DOHH2 (cell line): ENCODE measurements around the gene FTO.

Experiments
- H3F3A ChIP-seq: fragments of 200-600 bp; sonication (generic), shearing (Covaris generic); 2 replicates; pipeline ENCODE4 v1.6.0; 2016; ENCODE audit warnings: antibody characterized with exemption, mild to moderate bottlenecking; ENCODE audit not compliant: control insufficient read depth, insufficient read depth
- H3K27ac ChIP-seq: fragments of 200-600 bp; sonication (generic); 2 replicates; pipeline ENCODE4 v1.5.1; 2014; ENCODE audit warnings: low read depth, mild to moderate bottlenecking, low read length, moderate library complexity
- H3K27me3 ChIP-seq: fragments of 200-600 bp; sonication (generic); 2 replicates; pipeline ENCODE4 v1.6.1; 2014; ENCODE audit warnings: mild to moderate bottlenecking, low read length, mixed read lengths; ENCODE audit not compliant: control insufficient read depth
- H3K36me3 ChIP-seq: fragments of 200-600 bp; sonication (generic); 2 replicates; pipeline ENCODE4 v1.6.1; 2014; ENCODE audit warnings: mild to moderate bottlenecking, low read length, moderate library complexity, mixed read lengths; ENCODE audit not compliant: control insufficient read depth
- H3K4me1 ChIP-seq: fragments of 200-600 bp; sonication (generic); 2 replicates; pipeline ENCODE4 v1.6.1; 2014; ENCODE audit warnings: mild to moderate bottlenecking, low read length, mixed read lengths; ENCODE audit not compliant: control insufficient read depth
- H3K4me2 ChIP-seq: fragments of 200-600 bp; sonication (generic); 2 replicates; pipeline ENCODE4 v1.6.0; 2014; ENCODE audit warnings: mild to moderate bottlenecking, low read length, moderate library complexity
- H3K4me3 ChIP-seq: fragments of 200-600 bp; sonication (generic); 2 replicates; pipeline ENCODE4 v1.5.1; 2014; ENCODE audit warnings: mild to moderate bottlenecking, low read length, mixed read lengths
- H3K79me2 ChIP-seq: fragments of 200-600 bp; sonication (generic); 2 replicates; pipeline ENCODE4 v1.6.1; 2014; ENCODE audit warnings: mild to moderate bottlenecking, low read length, mixed read lengths; ENCODE audit not compliant: control insufficient read depth
- H3K9me2 ChIP-seq: fragments of 200-600 bp; sonication (generic); replicated peaks from 2 replicates; pipeline ENCODE4 v1.6.1; 2014; ENCODE audit warnings: mild to moderate bottlenecking, low read length, mixed read lengths; ENCODE audit not compliant: control insufficient read depth
- H3K9me3 ChIP-seq: fragments of 200-600 bp; sonication (generic); 2 replicates; pipeline ENCODE4 v1.6.1; 2014; ENCODE audit warnings: antibody characterized with exemption, low read length, mixed read lengths; ENCODE audit not compliant: control insufficient read depth, insufficient read depth
- H4K20me1 ChIP-seq: fragments of 200-600 bp; sonication (generic); 2 replicates; pipeline ENCODE4 v1.6.0; 2014; ENCODE audit warnings: low read depth, mild to moderate bottlenecking, antibody characterized with exemption, low read length, moderate library complexity; ENCODE audit not compliant: control insufficient read depth, insufficient read depth
- CTCF ChIP-seq: fragments of 200-600 bp; sonication (generic); IDR thresholded peaks from one replicate; pipeline ENCODE4 v1.5.1; 2014; ENCODE audit warnings: antibody characterized with exemption, mild to moderate bottlenecking, low read depth, low read length; ENCODE audit not compliant: poor library complexity, severe bottlenecking
- EZH2phosphoT487 ChIP-seq: fragments of 200-600 bp; sonication (generic); IDR thresholded peaks from 2 replicates; pipeline ENCODE4 v1.6.1; 2017; ENCODE audit warnings: borderline replicate concordance, mild to moderate bottlenecking, antibody characterized with exemption, low read length, moderate library complexity, mixed read lengths

FTO gene

GRCh38 chr16:53689636-53690035 lies 14.3 kb upstream of the FTO start:
- Histone ChIP-seq H3K36me3 (peaks cover 20% of the 10 kb centered on the region), H3K79me2 (no peaks in the 10 kb centered on the region), H3K4me2 (no peak overlapping the region), H3K9me3 (no peaks in the 10 kb centered on the region), H3K4me3 (no peak overlapping the region), H3K27ac (no peak overlapping the region), H3K27me3 (no peaks in the 10 kb centered on the region), H3F3A (no peaks in the 10 kb centered on the region), H4K20me1 (no peaks in the 10 kb centered on the region), H3K4me1 (no peaks in the 10 kb centered on the region), H3K9me2 (no peaks in the 10 kb centered on the region)
- no peak for TF ChIP-seq CTCF

GRCh38 chr16:53690771-53691170 lies 13.2 kb upstream of the FTO start:
- H3K27ac ChIP-seq = no peak overlapping the region
- H3K9me2 ChIP-seq = no peaks in the 10 kb centered on the region
- H3K36me3 ChIP-seq = peaks cover 12% of the 10 kb centered on the region
- H3K4me1 ChIP-seq = no peaks in the 10 kb centered on the region
- H3K79me2 ChIP-seq = no peaks in the 10 kb centered on the region
- no peak overlapping the region for H3K4me3 ChIP-seq
- TF ChIP-seq EZH2phosphoT487 (no peak), CTCF (no peak)
- H3K4me2 ChIP-seq = no peak overlapping the region
- H4K20me1 ChIP-seq = no peaks in the 10 kb centered on the region
- no peaks in the 10 kb centered on the region for H3K27me3 ChIP-seq
- no peaks in the 10 kb centered on the region for H3K9me3 ChIP-seq
- H3F3A ChIP-seq = no peaks in the 10 kb centered on the region

- TF ChIP-seq CTCF (no peak), EZH2phosphoT487 (no peak)
- H3F3A ChIP-seq = no peaks in the 10 kb centered on the region
- H3K27ac ChIP-seq = no peak overlapping the region
- H3K4me2 ChIP-seq = no peak overlapping the region
- H3K4me3 ChIP-seq = no peak overlapping the region
- no peaks in the 10 kb centered on the region for H3K9me2 ChIP-seq
- no peaks in the 10 kb centered on the region for H3K4me1 ChIP-seq
- peaks cover 7% of the 10 kb centered on the region for H3K36me3 ChIP-seq
- H3K79me2 ChIP-seq = no peaks in the 10 kb centered on the region
- no peaks in the 10 kb centered on the region for H3K27me3 ChIP-seq
- no peaks in the 10 kb centered on the region for H3K9me3 ChIP-seq
- H4K20me1 ChIP-seq = no peaks in the 10 kb centered on the region
Measured at GRCh38 chr16:53692146-53692545, 11.8 kb upstream of the FTO start.

GRCh38 chr16:53693320-53693719 lies 10.6 kb upstream of the FTO start:
- Histone ChIP-seq H3K27me3 (no peaks in the 10 kb centered on the region), H3K4me3 (no peak overlapping the region), H3K9me3 (no peaks in the 10 kb centered on the region), H3K9me2 (no peaks in the 10 kb centered on the region), H3K4me2 (no peak overlapping the region), H3K36me3 (peaks cover 7% of the 10 kb centered on the region), H3K4me1 (no peaks in the 10 kb centered on the region), H3K79me2 (no peaks in the 10 kb centered on the region), H4K20me1 (no peaks in the 10 kb centered on the region), H3F3A (no peaks in the 10 kb centered on the region), H3K27ac (no peak overlapping the region)
- TF ChIP-seq CTCF (no peak), EZH2phosphoT487 (no peak)
